ENCODE results near the gene PHF13. TPM values are rescaled to one million over a fixed set of nuclear protein-coding genes. Genes with fewer than 3 reads are reported as not detected.

PHF13 gene
- total and polyA plus RNA-seq, 4 donors = 1.4 to 8.7 (median 3.8) TPM

DNA sequence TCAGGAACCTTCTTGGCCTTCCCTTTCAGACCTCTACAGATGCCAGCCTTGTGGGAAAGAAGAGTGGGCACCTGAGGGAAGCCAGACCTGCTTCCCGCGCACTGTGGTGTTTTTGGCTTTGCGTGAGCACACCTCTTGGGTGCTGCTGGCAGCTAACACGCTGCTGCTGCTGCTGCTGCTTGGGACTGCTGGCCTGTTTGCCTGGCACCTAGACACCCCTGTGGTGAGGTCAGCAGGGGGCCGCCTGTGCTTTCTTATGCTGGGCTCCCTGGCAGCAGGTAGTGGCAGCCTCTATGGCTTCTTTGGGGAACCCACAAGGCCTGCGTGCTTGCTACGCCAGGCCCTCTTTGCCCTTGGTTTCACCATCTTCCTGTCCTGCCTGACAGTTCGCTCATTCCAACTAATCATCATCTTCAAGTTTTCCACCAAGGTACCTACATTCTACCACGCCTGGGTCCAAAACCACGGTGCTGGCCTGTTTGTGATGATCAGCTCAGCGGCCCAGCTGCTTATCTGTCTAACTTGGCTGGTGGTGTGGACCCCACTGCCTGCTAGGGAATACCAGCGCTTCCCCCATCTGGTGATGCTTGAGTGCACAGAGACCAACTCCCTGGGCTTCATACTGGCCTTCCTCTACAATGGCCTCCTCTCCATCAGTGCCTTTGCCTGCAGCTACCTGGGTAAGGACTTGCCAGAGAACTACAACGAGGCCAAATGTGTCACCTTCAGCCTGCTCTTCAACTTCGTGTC lies 34.7 kb upstream of the PHF13 start:
- no peaks in the 10 kb centered on the region for H3K36me3 ChIP-seq (ENCODE audit: control insufficient read depth in 4 of 4, insufficient read depth in 3 of 4, low read depth in 1 of 4, low read length in 3 of 4)
- no peaks in the 10 kb centered on the region for H3K27me3 ChIP-seq (ENCODE audit: control insufficient read depth in 4 of 4, insufficient read depth in 4 of 4, low read length in 3 of 4)
- 91% methylated on average over 14 of the region's 14 CpGs for WGBS
- H3K9ac ChIP-seq (ENCODE audit: low read depth in 1 of 2, low read length in 2 of 2) = peak overlapping the region in 1 of 2 donors; percentile 30
- DNase-seq (ENCODE audit: low spot score) = no peak
- peaks cover 16 to 46% (median 36%) of the 10 kb centered on the region in 4 donors for H3K4me1 ChIP-seq (ENCODE audit: control insufficient read depth in 4 of 4, insufficient read depth in 4 of 4, low read length in 3 of 4)
- H3K9me3 ChIP-seq (ENCODE audit: control insufficient read depth in 4 of 4, low read length in 3 of 4) = no peaks in the 10 kb centered on the region
- peak overlapping the region; percentile 88 to 97 for H3K27ac ChIP-seq (ENCODE audit: low read depth in 1 of 2, low read length in 2 of 2)
- TF ChIP-seq YY1 (IDR thresholded peaks at IDR 0.05) (no peak), HNF4G (IDR thresholded peaks at IDR 0.05) (no peak), EGR1 (IDR thresholded peaks at IDR 0.05; ENCODE audit: low read depth in 2 of 2) (no peak), NR2F2 (IDR thresholded peaks at IDR 0.05) (no peak), HNF4A (conservative IDR thresholded peaks at IDR 0.05) (no peak), RAD21 (IDR thresholded peaks at IDR 0.05) (no peak), RXRA (IDR thresholded peaks at IDR 0.05) (no peak), FOXA2 (IDR thresholded peaks at IDR 0.05) (no peak), GABPA (IDR thresholded peaks at IDR 0.05 in 1 of 2, conservative IDR thresholded peaks at IDR 0.05 in 1 of 2) (no peak), JUND (IDR thresholded peaks at IDR 0.05) (no peak)
- TF ChIP-seq, protein P1, sequence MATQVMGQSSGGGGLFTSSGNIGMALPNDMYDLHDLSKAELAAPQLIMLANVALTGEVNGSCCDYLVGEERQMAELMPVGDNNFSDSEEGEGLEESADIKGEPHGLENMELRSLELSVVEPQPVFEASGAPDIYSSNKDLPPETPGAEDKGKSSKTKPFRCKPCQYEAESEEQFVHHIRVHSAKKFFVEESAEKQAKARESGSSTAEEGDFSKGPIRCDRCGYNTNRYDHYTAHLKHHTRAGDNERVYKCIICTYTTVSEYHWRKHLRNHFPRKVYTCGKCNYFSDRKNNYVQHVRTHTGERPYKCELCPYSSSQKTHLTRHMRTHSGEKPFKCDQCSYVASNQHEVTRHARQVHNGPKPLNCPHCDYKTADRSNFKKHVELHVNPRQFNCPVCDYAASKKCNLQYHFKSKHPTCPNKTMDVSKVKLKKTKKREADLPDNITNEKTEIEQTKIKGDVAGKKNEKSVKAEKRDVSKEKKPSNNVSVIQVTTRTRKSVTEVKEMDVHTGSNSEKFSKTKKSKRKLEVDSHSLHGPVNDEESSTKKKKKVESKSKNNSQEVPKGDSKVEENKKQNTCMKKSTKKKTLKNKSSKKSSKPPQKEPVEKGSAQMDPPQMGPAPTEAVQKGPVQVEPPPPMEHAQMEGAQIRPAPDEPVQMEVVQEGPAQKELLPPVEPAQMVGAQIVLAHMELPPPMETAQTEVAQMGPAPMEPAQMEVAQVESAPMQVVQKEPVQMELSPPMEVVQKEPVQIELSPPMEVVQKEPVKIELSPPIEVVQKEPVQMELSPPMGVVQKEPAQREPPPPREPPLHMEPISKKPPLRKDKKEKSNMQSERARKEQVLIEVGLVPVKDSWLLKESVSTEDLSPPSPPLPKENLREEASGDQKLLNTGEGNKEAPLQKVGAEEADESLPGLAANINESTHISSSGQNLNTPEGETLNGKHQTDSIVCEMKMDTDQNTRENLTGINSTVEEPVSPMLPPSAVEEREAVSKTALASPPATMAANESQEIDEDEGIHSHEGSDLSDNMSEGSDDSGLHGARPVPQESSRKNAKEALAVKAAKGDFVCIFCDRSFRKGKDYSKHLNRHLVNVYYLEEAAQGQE (IDR thresholded peaks at IDR 0.05) = no peak
- no peak overlapping the region for H3K4me3 ChIP-seq (ENCODE audit: low read depth in 1 of 3, low read length in 3 of 3)

- H3K4me3 ChIP-seq (ENCODE audit: low read depth in 1 of 3, low read length in 3 of 3) = peak within 1 kb of the TSS; percentile 71 to 89 (median 75)
- peaks cover 18 to 50% (median 38%) of the 10 kb centered on the region in 4 donors for H3K4me1 ChIP-seq (ENCODE audit: control insufficient read depth in 4 of 4, insufficient read depth in 4 of 4, low read length in 3 of 4)
- WGBS = 14% methylated on average over 58 of the region's 58 CpGs
- H3K9me3 ChIP-seq (ENCODE audit: control insufficient read depth in 4 of 4, low read length in 3 of 4) = no peaks in the 10 kb centered on the region
- no peaks in the 10 kb centered on the region for H3K36me3 ChIP-seq (ENCODE audit: control insufficient read depth in 4 of 4, insufficient read depth in 3 of 4, low read depth in 1 of 4, low read length in 3 of 4)
- H3K9ac ChIP-seq (ENCODE audit: low read depth in 1 of 2, low read length in 2 of 2) = peak within 1 kb of the TSS; percentile 42 to 72
- DNase-seq (ENCODE audit: low spot score) = peak; percentile 99
- no peaks in the 10 kb centered on the region for H3K27me3 ChIP-seq (ENCODE audit: control insufficient read depth in 4 of 4, insufficient read depth in 4 of 4, low read length in 3 of 4)
- peak within 1 kb of the TSS; percentile 88 to 97 for H3K27ac ChIP-seq (ENCODE audit: low read depth in 1 of 2, low read length in 2 of 2)
- TF ChIP-seq, protein P2, sequence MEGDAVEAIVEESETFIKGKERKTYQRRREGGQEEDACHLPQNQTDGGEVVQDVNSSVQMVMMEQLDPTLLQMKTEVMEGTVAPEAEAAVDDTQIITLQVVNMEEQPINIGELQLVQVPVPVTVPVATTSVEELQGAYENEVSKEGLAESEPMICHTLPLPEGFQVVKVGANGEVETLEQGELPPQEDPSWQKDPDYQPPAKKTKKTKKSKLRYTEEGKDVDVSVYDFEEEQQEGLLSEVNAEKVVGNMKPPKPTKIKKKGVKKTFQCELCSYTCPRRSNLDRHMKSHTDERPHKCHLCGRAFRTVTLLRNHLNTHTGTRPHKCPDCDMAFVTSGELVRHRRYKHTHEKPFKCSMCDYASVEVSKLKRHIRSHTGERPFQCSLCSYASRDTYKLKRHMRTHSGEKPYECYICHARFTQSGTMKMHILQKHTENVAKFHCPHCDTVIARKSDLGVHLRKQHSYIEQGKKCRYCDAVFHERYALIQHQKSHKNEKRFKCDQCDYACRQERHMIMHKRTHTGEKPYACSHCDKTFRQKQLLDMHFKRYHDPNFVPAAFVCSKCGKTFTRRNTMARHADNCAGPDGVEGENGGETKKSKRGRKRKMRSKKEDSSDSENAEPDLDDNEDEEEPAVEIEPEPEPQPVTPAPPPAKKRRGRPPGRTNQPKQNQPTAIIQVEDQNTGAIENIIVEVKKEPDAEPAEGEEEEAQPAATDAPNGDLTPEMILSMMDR (IDR thresholded peaks at IDR 0.05; ENCODE audit: low read depth, low read length, missing input control) = no peak
- TF ChIP-seq YY1 (IDR thresholded peaks at IDR 0.05) (peak; percentile 62), RXRA (IDR thresholded peaks at IDR 0.05) (peak; percentile 62 to 72), SP1 (IDR thresholded peaks at IDR 0.05) (peak; percentile 84), FOXA2 (IDR thresholded peaks at IDR 0.05) (no peak), GABPA (IDR thresholded peaks at IDR 0.05 in 1 of 2, conservative IDR thresholded peaks at IDR 0.05 in 1 of 2) (peak; percentile 79 to 94), HNF4G (IDR thresholded peaks at IDR 0.05) (peak; percentile 16), EGR1 (IDR thresholded peaks at IDR 0.05; ENCODE audit: low read depth in 2 of 2) (no peak), FOXA1 (IDR thresholded peaks at IDR 0.05) (no peak), NR2F2 (IDR thresholded peaks at IDR 0.05) (peak; percentile 75), TAF1 (conservative IDR thresholded peaks at IDR 0.05) (peak; percentile 54), JUND (IDR thresholded peaks at IDR 0.05) (no peak), RAD21 (IDR thresholded peaks at IDR 0.05) (peak in 1 of 2 donors; percentile 26), HNF4A (conservative IDR thresholded peaks at IDR 0.05) (peak; percentile 87 to 89)
- TF ChIP-seq, protein P3, sequence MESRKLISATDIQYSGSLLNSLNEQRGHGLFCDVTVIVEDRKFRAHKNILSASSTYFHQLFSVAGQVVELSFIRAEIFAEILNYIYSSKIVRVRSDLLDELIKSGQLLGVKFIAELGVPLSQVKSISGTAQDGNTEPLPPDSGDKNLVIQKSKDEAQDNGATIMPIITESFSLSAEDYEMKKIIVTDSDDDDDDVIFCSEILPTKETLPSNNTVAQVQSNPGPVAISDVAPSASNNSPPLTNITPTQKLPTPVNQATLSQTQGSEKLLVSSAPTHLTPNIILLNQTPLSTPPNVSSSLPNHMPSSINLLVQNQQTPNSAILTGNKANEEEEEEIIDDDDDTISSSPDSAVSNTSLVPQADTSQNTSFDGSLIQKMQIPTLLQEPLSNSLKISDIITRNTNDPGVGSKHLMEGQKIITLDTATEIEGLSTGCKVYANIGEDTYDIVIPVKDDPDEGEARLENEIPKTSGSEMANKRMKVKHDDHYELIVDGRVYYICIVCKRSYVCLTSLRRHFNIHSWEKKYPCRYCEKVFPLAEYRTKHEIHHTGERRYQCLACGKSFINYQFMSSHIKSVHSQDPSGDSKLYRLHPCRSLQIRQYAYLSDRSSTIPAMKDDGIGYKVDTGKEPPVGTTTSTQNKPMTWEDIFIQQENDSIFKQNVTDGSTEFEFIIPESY (IDR thresholded peaks at IDR 0.05) = no peak
- TF ChIP-seq, protein P4, sequence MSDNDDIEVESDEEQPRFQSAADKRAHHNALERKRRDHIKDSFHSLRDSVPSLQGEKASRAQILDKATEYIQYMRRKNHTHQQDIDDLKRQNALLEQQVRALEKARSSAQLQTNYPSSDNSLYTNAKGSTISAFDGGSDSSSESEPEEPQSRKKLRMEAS (IDR thresholded peaks at IDR 0.05) = peak; percentile 88
- TF ChIP-seq, protein P5, sequence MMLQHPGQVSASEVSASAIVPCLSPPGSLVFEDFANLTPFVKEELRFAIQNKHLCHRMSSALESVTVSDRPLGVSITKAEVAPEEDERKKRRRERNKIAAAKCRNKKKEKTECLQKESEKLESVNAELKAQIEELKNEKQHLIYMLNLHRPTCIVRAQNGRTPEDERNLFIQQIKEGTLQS (IDR thresholded peaks at IDR 0.05) = no peak
Observed at GRCh38 chr1:6579374-6580118, 34.0 kb upstream of the PHF13 start, which contains the start of gene ZBTB48. ZBTB48 (plus strand) TSS chr1:6579994; CDS start chr1:6580610, 616 bp downstream.

All from liver (tissue), 9 donors.